HepG2 (cell line): ENCODE results near the gene TOB1. TPM values are rescaled to one million over a fixed set of nuclear protein-coding genes. Genes with fewer than 3 reads are reported as not detected.

Experiments
- BCL3 ChIP-seq: sonication (generic); formaldehyde crosslinking; IDR thresholded peaks from 2 replicates; pipeline ENCODE4 v1.5.1; 2020; ENCODE audit warnings: mild to moderate bottlenecking, missing genetic modification reagents, moderate library complexity
- HNF4G ChIP-seq, 2 experiments: sonication (generic) in 1 of 2; formaldehyde crosslinking in 1 of 2; IDR thresholded peaks; 2 replicates each; pipeline versions ENCODE4 v1.4.0 to v1.6.1; 2011 to 2020; ENCODE audit warnings: borderline replicate concordance in 2 of 2, low read depth in 2 of 2, mild to moderate bottlenecking in 2 of 2, low read length in 1 of 2, missing genetic modification reagents in 1 of 2, moderate library complexity in 1 of 2
- MAF1 ChIP-seq: sonication (generic); formaldehyde crosslinking; IDR thresholded peaks from 2 replicates; pipeline ENCODE4 v1.5.0; 2020; ENCODE audit warnings: missing genetic modification reagents, borderline replicate concordance
- NFAT5 ChIP-seq: sonication (generic); formaldehyde crosslinking; IDR thresholded peaks from 2 replicates; pipeline ENCODE4 v1.4.0; 2020; ENCODE audit warnings: missing genetic modification reagents
- PBX2 ChIP-seq: IDR thresholded peaks from 2 replicates; pipeline ENCODE4 v1.6.1; 2016; ENCODE audit warnings: control low read depth
- PHB2 ChIP-seq: fragments of 450-650 bp; IDR thresholded peaks from 2 replicates; pipeline ENCODE4 v1.6.1; 2018; ENCODE audit not compliant: partially characterized antibody
- TBX3 ChIP-seq: fragments of 450-650 bp; IDR thresholded peaks from 2 replicates; pipeline ENCODE4 v1.6.1; 2017; ENCODE audit warnings: antibody characterized with exemption, mild to moderate bottlenecking, inconsistent platforms, borderline replicate concordance
- THRA ChIP-seq: sonication (generic); formaldehyde crosslinking; IDR thresholded peaks from 2 replicates; pipeline ENCODE4 v1.4.0; 2020; ENCODE audit warnings: missing genetic modification reagents, borderline replicate concordance
- UBTF ChIP-seq: sonication (generic); formaldehyde crosslinking; IDR thresholded peaks from 2 replicates; pipeline ENCODE4 v1.4.0; 2020; ENCODE audit warnings: mild to moderate bottlenecking, missing genetic modification reagents
- ZBTB34 ChIP-seq: sonication (generic); formaldehyde crosslinking; IDR thresholded peaks from 2 replicates; pipeline ENCODE4 v1.8.0; 2022; ENCODE audit warnings: mild to moderate bottlenecking, missing genetic modification reagents
- ZNF326 ChIP-seq: sonication (generic); formaldehyde crosslinking; IDR thresholded peaks from 2 replicates; pipeline ENCODE4 v1.4.0; 2020; ENCODE audit warnings: missing genetic modification reagents, borderline replicate concordance
- polyA plus RNA-seq, 8 experiments: library from polyadenylated mRNA; depleted of rRNA in 3 of 8; stranded (reverse) in 7 of 8; unstranded in 1 of 8; fragments of >200 nt; fragmentation: Illumina TruSeq in 4 of 8; extraction: Trizol in 4 of 8; gene quantifications; 2 replicates each; pipeline versions ENCODE4 v1.2.1 to v1.2.3, GENCODE V29; 2011 to 2016; ENCODE audit warnings: low read depth in 4 of 8, missing spikeins in 1 of 8, mixed read lengths in 1 of 8; ENCODE audit not compliant: insufficient read depth in 1 of 8
- total RNA-seq, 5 experiments: library from RNA; depleted of rRNA; stranded (reverse); fragments of >200 nt; fragmentation: Illumina TruSeq; extraction: Trizol; gene quantifications; 2 replicates each; pipeline ENCODE4 v1.2.3, GENCODE V29; 2016; ENCODE audit warnings: low read depth in 1 of 5

TOB1 gene
- total and polyA plus RNA-seq, 2 of the 13 experiments (the other 11 are each of a cell fraction or from before 2014, with no cell fraction given), result 21.9 to 57.7 TPM

- TF ChIP-seq PHB2 (no peak), ZBTB34 (no peak), THRA (CRISPR knock-in tag) (no peak), UBTF (CRISPR knock-in tag) (peak; percentile 81), TBX3 (peak; percentile 7; the same call in 1 of the 2 replicates), MAF1 (CRISPR knock-in tag) (no peak), HNF4G (IDR thresholded peaks at IDR 0.05; ENCODE audit: borderline replicate concordance, low read depth, low read length) (peak; percentile 94), HNF4G (CRISPR knock-in tag; IDR thresholded peaks at IDR 0.05; ENCODE audit: borderline replicate concordance, low read depth) (peak; percentile 81), ZNF326 (no peak), NFAT5 (CRISPR knock-in tag) (peak; percentile 55; the same call in 1 of the 2 replicates), PBX2 (CRISPR knock-in tag) (no peak), BCL3 (peak; percentile 16)
Observed at GRCh38 chr17:50904518-50905459, 38.6 kb upstream of the TOB1 start (continued).
